Right hindlimb (tissue), 1 donor: ENCODE measurements around the gene TBC1D7.

Source experiments
- DNase-seq: peaks from one replicate; pipeline ENCODE4 v3.0.0-alpha.2; 2018

The TBC1D7 gene

DNA sequence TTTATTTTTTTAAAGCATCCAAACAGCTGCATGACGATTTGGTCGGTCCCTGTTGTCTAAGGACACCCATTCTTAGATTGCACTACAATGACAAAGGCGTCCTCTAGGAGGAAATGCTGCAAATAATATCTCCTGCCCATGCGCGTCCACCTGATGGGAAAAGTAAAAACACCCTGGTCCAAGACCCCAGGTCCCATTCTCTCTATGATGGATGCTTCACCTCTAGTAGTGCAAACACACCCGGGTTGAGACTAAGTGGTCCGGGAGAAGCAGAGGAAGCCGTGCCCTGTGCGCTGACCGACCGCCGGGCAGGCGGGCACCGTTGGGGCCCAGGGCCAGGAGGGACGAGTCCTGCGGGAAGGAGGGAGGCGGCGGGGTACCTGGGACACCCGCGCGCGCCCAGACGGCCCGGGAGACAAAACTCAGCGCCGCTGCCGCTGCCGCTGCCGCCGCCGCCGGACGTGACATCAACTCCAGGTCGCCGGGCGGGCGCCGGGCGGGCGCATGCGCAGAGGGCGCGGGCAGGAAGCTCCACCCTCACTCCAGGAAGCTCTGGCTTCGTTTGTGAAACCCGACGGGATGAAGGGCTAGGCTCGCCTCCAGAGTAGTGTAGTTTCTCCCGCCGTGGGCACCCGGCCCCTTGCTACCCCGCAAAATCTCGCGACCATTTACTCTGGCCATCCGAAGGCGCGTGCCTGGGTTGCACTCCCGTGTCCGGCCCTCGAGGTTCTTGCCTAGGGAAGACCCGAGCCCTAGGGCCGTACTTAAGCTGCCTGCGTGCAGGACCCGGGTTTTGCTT lies at the start of gene TBC1D7:
Gene TBC1D7 (minus strand): TSS at position 462 of the 799 bp plus-strand sequence. CDS start 1,639 bp downstream, outside the sequence.
- DNase-seq: peak; percentile 95

DNA sequence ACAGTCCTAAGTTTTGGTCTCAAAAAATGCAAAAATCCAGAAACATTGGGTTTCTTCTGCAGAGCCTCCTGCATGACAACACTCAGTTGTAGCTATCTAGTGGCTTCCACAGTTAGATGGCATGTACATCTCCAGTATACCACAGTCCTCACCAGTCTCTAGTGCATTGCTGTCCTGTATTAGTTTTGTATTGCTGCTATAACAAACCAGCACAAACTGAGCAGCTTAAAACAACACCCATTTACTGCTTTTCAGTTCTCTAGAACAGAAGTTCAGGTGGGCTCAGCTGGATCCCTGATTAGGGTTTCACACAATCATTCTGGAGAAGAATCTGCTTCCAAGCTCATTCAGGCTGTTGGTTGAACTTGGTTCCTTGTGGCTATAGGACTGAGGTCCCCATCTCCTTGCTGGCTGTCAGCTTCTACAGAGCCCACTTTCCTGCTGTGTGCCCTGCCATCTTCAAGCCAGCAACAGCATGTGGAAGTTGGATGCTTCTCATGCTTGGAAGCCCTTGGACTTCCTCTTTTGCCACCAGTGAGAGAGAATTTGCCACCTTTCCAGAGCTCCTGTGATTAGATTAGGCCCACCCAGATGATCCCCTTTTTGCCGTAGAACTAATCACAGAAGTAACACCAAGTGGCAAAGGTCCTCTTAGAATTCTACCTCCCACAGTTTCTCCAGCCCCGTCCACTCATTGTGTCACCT lies 48.9 kb upstream of the TBC1D7 start:
- no peak for DNase-seq

DNA sequence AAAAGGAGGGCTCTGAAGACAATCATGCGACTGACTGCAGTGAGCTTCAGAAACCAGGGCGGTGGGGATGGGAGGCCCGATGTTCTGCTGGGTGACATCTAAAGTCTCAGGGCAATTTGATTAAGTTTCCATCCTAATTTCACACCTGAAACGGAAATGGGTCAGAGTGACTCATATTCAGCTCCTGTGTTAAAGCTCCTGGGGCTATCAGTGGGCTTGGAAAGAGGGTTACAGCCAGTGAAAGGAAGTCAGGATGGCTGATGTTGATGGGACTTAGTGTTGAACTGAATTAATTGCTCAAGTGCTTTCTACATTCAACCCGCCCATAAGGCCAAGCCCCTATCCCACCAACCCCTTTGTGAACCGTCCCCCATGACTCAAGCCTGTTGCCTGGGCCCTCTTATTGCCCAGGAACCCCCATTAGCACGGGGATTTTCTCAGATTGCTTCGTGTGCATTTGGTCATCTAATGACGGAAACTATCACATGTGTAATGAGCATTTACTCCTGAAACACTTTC lies 47.1 kb upstream of the TBC1D7 start:
- no peak for DNase-seq

DNA sequence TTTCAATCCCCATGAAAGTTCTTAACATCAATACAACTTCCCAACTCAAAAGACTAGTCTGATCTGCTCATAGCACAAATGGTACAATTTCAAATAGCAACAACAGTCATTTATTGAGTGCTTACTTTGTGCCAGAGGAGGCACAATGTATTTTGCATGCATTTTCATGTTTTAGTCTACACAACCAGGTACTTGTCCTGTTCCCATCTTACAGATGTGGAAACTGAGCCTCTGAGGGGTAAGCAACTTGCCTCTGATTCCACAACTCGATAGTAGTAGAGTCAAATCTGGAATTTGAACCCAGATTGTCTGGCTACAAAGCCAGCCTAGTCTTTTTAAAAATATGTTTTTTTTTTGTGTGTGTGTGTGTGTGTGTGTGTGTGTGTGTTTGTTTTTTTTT lies 45.6 kb upstream of the TBC1D7 start:
- DNase-seq: no peak

DNA sequence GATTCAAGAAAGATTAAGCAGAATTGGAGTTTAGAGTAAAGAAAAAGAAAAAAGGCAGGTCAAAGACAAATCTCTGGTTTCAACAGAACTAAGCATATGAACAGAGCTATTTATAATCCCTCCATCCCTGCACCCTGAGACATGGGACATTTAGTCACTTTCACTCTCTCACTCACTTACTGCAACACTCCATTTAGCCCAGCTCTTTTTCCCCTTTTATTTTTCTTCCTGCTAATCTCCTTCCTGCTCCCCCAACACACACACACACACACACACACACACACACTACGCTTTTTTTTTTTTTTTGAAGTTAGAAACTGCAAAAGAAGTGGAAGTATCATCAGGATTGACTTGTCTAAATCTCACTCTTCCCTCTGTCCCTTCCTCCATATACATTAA lies 45.1 kb upstream of the TBC1D7 start:
- no peak for DNase-seq

DNA sequence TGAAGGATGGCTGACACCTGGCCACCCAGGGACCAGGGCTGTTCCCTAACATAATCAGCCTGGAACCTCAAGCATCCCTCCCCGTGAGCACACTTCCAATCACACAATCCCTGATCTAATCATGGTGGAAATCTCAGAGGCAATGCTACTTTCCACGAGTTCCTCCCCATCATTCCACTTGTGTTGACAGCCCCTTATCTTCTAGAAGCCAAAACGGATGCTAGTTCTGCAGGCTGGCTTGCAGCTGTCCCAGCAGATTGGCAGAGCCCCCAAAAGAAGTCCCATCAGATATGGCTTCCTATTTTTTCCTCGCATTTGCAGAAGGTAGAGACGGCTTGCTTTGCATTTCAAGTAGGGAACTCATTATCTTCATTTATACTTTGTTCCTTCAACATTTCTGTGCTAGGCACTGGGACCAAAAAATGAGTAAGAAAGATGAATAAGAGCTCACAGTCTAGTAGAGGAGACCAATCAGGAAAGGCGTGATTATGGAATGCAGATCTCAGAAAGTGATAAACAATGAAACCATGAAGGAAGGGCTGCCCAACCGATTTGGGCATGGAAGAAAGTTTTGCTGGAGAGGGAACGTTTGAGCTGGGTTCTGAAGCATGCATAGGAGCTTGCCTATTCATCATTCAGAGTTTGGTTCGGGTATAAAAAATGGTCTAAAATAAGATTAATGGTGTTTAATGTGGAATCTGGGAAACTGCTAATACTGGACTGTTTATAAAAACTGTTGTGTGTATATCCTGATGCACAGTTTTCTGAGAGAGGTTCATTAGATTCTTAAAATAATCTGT lies 44.6 kb upstream of the TBC1D7 start:
- no peak for DNase-seq

DNA sequence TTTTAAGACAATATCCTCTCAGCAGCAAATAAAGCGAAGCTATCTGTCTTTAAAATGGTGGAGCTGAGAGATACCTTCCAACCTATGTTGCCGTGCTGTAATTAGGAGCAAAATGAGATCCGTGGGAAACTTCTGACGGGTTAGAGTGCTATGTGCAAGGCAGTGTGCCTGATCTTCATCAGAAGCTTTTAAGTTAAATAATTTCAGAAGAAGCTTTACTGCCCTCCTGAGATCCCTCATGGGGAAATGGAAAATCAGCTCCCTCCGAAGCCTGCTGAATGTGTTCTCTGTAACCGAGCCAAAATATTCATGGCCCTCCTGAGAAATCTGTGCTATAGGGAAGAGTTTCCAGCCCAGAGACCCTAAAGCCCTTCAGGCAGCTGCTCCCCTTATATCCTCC lies 43.7 kb upstream of the TBC1D7 start:
- DNase-seq: no peak

DNA sequence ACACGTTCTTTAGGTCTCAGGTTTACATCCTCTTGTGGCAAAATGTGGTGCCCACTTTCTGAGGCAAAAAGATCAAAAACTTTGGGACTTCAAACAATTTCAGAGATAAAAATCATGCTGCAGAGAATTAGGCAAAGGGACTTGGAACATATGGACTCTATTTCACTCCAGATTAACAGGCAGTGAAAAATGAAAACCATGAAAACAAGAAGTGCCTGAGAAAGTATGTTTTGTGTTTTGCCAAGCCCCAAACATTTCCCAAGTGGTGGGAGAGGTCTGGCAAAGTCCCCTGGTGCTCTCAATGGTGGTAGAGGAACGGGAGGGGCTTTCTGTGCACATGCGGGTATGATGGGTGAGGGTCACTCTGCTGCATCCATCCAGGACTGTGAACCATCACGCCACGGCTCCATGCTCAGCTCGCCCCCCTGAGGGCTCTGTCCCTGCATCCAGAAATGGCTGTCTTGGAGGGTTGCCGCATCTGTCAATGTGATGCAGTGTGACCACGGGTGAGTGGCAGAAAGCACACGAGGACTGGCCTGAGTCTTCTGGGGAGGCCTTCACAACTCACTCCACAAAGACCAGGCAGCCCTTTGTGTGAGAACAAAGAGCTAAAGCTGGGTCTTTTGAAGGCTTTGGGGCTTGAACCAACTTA lies 43.2 kb upstream of the TBC1D7 start:
- DNase-seq: no peak

DNA sequence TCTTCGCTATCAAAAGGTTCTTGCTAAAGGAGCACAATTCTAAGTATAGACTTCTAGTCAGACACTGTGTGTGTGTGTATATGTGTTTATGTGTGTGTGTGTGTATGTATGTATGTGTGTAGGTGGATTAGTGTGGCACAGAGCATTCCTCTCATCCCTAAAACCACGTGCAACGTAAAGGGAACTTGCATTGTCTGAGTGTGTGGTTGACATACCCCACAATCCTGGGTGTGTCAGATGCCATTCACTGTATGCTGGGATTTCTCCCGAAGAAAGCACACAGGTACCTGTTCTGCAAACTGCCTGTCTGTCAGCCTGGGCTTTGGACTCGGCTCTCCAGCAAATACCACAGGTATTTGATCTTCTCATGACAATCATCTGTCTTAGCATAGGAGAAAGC lies 42.3 kb upstream of the TBC1D7 start:
- no peak for DNase-seq

DNA sequence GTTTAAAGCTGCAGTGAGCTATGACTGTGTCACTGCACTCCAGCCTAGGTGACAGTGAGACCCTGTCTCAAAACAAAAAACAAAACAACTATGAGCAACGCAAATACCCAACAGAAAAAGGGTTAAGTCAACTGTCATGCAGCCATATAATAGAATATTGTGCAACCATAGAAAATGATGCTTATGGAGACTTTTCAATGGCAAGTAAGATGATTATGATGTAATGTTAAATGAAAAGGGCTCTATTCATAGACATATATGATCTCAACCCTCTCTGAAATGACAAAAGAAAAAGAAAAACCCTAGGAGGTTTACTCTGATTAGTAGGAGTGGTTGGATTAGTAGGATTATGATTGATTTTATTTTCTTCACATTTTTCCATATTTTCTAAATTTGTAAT lies 41.3 kb upstream of the TBC1D7 start:
- no peak for DNase-seq

DNA sequence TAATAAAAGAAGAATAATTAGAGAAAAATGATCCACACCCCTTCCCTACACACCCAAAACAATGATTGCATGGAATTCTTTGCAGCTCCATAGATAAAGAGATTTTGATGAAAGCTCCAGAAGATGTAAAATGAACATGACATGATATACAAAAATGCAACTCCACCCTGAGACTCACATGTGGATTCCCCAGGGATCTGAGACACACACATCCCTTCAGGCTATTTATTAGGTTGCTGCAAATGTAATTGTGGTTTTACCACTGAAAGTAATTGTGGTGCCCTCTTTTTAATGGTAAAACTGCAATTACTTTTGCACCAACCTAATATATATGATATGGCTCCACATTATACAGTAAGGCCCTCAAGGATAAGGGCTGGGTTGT lies 40.4 kb upstream of the TBC1D7 start:
- DNase-seq: no peak

DNA sequence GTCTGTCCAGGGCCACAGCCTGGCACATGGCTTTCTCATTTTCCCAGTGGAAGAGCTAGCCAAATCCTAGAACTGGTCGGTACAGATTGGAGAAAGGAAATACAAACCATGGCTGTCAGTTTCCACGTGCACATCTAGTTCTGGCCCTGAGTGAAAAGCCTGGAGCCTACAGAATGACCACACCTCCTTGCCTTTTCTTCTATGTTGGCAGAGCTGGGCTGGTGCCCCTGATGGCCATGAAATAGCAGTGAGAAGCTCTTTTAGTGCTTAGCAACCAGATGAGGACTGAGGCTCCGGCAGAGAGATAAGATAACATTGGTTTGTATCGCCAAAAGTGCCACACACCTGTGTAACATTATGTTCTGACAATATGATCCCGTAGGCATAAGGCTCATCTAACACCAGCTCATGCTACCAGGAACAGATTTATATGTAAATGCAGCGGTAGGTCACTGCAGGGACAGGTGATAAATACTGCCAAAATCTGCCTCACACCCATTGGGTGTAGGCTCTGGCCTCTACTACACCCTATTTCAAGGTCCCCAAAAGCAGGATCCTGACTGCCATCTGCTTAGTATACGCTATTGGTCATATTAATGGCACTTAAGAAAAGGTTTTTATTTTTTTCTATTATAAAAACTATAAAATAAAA lies 39.9 kb upstream of the TBC1D7 start:
- DNase-seq: no peak

DNA sequence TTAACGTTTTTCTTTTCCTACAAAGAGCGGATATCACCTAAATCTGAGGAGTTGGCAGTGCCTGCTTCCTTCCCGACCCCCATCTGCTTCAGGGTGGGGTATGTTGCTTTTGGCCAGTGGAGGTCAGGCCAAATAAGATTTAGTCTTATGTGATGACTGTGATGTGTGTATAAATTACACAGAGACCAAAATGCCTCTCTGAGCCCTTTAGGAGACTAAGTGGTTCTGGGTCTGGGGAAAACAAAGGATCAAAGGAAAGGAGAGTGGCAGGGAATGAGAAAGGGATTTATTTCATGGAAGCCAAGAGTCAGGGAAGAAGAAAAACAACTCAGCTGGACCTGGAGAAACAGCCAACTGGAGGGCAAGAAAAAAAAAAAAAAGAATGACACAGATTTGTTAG lies 39.1 kb upstream of the TBC1D7 start:
- DNase-seq: no peak

DNA sequence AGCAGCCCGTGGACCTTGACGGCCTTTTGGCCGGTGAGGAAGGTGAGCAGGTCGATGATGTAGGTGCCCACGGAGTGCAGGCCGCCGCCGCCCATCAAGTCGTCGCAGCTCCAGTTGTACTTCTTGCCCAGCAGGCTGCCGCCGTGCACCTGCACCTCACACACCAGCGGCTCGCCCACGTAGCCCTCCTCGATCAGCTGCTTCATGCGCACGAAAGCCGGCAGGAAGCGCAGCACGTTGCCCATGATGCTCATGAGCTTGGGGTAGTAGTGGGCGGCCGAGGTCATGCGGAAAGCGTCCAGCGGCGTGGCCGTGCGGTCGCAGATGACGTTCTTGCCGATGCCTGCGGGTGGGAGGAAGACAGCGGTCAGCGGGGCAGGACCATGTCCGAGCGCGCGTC lies 37.0 kb upstream of the TBC1D7 start:
- no peak for DNase-seq

DNA sequence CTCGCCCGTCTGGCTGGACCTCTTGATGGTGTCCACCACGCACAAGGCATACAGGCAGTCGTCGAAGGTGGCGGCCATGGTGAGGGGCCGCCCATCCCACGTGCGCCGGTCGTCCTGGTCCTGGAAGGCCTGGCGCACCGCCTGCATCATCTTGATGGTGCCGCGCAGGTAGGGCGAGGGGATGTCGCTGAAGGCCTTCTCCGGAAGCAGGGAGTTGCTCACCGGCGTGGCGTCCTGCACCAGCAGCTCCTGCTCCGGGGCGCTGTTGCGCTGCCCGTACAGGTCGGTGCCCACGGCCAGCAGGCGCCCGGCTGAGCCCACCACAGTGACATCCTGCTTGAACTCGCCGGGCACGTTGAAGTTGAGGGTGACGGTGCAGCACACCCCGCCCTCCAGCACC lies 36.5 kb upstream of the TBC1D7 start:
- no peak for DNase-seq

DNA sequence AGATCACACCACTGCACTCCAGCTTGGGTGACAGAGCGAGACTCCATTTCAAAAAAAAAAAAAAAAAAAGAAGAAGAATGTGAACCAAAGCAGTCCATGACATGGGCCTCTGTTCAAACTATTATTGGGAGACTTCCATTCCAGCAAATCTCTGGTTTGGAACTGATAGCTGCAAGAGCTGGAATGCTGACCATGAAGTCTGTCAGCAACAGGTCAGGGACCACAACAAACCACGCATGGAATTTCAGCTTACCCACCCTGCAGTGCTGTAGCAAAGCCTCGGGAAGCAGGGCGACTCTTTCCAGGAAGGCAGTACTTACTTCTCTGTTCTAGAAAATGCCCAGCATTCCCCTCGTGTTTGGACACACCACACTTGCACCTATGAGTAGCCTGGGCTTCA lies 34.1 kb upstream of the TBC1D7 start:
- DNase-seq: no peak

DNA sequence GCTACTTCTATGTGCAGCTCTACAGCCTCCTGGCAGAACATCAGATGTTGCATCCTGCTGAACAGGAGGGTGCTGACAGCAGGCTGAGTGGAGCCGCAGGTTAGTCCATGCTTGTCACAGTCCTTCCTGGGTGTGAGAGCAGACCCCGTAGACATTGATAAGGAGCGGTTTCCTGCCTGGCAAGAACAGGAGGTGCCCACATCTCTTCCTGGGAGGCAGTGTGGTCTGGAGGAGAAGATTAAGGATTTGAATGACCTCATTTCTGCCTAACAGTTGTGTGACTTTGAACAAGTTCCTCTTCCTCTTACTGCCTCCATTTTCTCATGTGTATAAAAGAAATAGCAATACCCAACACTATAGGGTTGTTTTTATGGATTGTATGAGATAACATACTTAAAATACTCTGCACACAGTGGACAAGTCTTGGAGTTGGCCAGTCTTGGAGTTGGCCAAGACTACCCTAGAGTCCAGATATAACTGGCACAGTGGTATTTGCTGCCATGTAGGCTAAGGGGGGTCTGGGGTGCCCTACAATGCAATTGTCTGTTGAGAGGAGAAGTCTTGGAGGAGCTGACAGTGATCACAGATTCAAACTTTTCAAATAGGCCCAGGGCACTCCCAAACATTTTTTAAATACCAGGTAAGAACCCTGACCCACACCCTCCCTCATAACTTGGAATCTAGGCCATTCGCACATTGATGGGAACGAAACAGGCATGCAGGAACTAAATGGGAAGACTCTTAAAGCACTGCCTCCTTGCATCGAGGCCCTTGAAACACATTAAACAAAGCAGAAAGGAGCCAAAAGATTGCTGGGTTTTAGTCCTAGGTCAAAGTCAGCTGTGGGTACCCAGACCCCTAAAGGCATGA lies 32.6 kb upstream of the TBC1D7 start:
- DNase-seq: no peak

DNA sequence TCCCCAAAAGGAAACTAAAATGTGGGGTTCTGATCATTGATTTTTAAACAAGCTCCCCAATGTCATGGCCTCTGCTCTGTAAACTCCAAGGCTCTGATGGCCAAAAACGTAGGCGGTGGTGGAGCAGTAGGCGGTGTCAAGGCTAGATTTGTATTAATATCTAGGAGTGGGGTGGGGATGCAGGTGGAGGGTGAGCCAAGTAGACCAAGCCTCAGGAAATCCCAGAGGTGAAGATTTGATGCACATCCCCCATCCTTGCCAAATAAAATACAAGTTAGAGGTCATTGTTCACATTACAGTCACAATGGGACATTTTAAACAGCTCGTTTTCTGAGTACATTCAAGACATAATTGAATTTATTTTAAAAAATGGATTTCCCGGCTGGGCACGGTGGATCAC lies 30.9 kb upstream of the TBC1D7 start:
- no peak for DNase-seq

DNA sequence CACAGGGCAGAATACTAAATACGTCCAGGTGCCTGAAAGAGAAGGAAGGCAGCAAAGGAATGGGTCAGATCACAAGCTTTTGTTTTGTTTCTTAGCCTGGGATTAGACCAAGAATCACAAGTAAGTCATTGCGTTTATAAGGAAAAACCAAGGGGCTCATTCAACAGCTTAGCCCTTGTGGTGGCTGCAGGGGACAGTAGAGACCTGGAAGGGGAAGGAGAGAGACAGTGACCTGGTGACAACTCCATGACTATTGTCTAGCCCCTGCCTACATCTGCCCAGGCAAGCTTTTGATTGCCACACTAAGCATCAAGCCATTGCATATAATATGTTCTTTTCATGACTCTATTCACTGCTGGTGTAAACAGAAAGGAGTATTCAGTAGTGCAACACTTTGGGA lies 30.2 kb upstream of the TBC1D7 start:
- no peak for DNase-seq

DNA sequence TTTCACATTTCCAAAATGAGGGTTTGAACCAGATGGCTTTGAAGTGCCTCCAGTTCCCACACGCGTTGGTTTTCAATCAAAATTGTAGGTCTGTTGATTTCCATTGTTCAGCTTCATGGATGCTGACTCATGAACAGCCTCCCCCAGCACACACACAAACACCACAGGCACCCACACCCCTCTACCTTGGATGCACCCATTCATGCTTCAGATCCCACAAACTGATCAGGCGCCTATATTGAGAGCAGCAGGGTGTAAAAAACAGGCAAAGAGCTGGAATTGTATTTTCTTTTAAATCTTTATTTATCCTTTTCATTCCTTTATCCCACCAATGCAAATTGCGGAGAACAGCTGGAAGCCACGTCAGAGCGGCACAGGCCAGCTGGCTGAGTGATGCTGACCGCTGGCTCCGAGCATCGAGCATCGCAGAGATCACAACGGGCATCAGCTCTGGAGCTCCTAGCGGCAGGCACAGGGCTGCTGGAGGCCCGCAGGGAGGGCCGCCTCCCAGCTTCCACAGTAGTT lies 29.3 kb upstream of the TBC1D7 start:
- peak; percentile 68 for DNase-seq
